ENCODE results near the gene C19orf38.

Gene C19orf38, protein sequence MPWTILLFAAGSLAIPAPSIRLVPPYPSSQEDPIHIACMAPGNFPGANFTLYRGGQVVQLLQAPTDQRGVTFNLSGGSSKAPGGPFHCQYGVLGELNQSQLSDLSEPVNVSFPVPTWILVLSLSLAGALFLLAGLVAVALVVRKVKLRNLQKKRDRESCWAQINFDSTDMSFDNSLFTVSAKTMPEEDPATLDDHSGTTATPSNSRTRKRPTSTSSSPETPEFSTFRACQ

DNA sequence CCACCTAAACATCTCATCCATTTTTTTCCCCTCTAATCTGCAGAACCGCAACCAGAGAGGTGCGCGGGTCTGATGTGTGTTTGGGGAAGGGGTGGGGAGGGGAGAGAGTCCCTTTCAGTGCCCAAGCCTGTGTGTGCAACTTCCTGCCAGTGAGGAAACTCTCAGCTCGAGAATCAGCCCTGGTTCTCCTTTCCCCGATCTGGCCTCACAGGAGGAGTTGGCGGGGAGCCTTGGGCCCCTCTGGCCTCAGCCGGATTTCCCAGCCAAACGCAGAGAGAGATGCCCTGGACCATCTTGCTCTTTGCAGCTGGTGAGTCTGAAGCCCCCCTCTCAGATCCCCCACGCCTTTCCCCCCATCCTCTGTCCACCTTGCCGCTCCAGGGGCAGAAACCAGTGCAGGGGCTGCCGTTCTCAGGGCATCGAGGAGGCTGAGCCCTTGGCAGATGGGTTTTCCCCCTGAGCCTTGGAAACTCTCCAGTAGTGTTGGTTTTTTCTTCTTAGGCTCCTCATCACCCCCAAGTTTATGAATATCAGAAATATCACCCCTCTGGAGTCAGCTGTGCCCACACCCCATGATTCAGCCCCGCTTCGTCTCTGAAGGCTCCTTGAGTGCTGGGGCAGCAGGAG lies at the start of gene C19orf38:
TSS of gene C19orf38 (plus strand) at position 186 of the 627 bp plus-strand sequence. CDS start at position 280, 94 bp downstream.
- no peak for DNase-seq

DNA sequence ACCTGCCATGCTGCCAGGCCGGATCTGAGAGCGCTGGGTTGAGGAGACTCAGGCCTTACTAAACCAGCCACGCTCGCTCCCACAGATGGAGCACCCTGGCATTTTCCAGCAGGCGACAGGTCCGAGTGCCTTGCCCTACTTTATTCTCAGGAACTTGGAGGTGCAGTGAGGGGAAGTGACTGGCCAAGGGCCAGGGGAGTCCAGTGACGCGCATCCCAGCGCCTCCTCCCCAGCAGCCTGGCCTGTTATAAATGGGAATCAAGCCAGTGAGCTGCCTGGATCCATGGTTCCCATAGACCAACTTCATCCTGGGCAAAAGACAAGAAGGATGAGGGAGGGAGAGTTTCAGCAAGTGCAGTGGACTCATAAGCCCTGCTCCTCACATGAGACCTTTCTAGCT lies 47.7 kb upstream of the C19orf38 start:
- DNase-seq = no peak

DNA sequence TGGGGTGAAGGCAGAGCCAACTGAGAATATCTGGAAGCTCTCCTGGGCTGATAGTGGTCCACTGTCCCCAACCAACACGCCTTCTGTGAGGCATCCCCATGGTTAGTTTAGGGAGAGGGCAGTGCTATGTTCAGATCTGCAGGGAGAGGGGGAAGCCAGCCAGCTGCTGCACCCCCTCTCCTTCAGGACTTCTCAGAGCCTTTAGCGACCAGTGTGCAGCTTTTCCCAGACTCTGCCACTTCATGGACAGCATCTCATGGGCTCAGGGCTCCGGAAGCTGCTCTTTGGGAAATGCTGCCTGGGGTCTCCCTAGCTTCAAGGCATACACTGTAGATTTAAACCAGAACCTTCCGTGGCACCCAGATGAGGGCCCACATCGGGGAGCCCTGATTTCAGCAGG lies 45.7 kb upstream of the C19orf38 start:
- no peak for DNase-seq

DNA sequence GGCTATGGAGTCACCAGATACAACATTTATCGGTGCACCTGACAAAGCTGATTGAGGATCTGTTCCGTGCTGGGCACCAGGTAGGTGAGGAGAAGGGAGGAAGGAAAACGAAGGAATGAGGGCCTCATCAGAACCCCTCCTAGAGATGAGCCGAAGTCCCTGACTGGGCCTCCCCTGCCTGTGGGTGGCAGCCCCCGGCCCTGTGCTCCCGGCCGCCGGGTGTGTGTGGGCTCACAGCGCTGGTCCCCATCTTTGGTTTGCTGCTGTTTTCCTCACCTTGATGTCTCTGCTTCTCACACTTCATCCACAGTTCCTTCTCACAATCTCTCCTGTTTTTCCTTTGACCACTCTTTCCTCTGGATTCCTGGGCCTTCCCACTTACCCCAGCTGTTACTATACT lies 45.0 kb upstream of the C19orf38 start:
- no peak for DNase-seq

DNA sequence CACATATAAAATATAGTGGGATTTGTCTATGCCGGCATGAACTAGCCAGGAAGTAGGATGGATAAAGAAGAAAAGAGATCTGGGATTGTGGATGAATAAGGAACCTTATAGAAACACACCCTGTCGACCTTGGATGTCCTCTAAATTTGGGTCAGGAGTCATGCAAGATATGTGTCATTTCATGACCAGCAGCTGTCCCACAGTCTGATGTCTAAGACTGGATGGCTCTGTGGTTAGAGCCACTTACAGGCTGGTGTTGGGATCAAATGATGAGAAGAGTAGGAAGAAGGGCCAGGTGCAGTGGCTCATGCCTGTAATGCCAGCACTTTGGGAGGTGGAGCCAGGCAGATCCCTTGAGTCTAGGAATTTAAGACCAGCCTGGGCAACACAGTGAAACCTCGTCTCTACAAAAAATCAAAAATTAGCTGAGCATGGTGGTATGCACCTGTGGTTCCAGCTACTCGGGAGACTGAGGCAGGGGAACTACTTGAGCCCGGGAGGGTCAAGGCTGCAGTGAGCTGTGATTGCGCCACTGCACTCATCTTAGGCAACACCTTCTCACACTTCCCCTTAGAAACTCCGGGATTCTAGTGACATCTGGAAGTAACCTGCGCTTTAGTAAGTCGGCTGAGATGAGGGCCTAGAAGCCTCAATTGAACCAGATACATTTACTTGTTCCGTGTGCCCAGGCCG lies 43.0 kb upstream of the C19orf38 start:
- no peak for DNase-seq

DNA sequence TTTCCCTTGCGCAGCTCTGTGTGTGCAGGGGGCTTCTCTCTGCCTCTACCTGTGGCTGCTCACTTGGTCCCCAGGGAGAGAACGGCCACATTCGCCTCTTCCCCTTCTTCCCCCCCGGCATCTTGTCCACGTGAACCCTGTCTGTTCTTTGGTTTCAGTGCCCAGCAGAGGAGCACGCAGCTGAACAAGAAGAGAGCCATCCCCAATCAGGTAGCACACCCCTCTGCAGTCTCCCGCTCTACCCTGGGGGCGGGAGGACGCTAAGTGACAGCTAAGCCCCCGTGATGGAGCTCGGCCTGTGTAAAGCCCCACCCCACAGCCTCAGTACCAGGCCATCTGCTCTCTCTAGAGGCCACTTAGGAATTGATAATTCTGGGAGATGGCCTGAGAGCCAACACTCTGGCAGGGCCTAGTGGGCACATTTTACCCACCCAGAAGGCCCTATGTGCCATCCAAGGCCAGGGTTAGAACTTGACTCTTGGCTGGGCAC lies 42.4 kb upstream of the C19orf38 start:
- DNase-seq = no peak

DNA sequence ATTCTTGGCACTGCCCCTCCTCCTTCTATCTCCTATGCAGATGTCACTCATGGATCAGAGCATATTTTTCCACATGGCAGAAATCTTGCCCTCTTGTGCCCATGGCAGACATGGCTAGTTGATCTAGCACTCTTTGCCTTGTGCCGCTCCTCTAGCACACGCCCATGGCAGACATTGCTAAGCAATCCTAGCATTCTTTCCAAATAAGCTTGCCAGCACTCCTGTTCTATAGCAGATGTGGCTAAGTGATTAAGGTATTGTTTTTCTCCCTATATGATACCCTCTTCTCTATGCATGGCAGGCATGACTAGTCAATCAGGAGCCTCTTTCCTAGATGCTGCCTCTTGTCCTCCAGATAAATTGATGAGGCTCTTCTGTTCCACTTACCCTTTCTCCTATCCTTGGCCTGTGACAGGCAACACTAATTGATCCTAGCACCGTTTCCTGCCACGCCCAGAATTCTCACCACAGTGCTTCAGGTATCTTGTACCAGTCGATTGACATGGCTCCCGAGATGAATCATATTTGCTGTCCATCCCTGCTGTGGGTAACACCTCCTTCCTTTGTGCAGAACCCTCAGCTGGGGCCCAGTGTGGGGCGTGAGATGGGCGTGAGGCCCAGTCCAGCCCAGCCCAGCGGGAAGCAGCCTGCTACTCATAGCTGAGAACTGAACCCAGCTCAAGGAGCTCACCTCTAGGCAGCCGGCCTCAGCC lies 39.1 kb upstream of the C19orf38 start:
- DNase-seq = no peak

DNA sequence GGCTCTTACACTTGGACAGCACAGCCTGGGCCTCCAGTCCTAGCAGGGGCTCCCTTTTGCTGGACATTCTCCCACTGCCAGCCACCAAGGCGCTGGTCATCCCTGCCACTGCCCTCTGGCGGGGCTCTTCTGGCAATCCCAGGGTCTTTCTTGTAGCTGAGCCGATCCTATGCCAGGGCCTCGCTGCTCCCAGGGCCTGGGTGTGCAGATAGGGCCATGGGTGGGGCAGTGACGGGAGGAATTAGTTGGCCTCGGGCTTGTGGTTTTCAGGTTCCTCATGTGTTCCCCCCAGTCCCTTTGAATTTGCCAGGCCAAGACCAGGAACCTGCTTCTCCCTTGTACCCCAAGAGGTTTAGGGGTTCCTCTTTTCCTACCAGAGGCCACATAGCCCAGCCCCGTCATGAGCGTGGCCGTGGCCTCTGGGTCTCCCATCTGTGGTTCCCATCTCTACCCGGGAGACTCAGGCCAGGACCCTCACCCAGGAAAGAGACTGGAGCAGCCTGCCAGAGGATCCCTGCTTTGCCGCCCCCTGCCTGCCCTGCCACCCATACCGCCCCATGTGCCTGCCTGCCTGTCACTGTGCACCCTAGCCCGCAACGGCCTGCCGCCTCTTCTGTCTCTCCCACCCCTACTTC lies 38.4 kb upstream of the C19orf38 start:
- DNase-seq = no peak

DNA sequence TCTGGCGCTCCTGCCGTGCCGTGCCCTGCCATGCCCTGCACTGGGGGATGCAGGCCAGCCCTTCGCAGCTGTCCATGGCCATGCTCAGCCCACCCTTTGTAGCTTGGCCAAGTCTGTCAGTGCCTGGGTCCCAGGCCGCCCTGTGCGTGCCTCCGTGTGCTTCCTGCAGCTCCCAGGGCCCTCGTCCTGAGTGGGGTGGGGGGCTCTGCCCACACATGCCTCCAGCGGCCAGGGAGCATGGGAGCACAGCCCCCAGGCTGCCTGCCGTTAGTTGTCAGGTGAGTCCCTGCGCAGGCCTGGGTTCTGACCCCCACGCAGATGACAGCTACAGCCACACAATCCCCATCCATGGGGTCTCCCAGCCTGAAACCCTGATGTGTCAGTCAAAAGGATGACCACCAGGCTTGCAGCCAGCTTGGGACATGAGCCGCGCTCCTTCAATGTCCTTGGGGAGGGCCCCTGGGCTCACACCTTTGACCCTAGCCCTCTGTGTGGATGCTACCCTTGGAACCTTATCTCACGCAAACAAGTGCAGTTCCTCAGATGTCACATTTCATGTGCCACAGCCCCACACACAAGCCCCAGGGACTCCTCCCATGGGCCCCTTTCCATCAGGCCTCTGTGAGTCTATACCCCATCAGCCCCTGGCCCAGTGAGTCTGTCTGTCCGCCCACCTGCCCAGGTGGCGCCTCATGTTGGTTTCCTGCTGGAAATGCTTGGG lies 36.7 kb upstream of the C19orf38 start:
- DNase-seq = no peak

DNA sequence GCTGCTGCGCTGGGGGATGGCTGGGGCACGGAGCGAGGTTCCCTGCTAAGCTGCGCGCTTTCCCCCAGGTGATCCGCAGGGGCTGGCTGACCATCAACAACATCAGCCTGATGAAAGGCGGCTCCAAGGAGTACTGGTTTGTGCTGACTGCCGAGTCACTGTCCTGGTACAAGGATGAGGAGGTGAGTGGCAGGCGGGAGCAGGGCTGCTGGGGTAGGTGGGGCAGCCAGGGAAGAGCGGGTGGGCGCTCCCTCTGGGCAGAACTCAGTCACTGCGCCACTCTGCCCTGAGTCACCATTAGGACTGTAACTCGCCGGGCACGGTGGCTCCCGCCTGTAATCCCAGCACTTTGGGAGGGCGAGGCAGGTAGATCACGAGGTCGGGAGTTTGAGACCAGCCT lies 36.0 kb upstream of the C19orf38 start:
- no peak for DNase-seq

DNA sequence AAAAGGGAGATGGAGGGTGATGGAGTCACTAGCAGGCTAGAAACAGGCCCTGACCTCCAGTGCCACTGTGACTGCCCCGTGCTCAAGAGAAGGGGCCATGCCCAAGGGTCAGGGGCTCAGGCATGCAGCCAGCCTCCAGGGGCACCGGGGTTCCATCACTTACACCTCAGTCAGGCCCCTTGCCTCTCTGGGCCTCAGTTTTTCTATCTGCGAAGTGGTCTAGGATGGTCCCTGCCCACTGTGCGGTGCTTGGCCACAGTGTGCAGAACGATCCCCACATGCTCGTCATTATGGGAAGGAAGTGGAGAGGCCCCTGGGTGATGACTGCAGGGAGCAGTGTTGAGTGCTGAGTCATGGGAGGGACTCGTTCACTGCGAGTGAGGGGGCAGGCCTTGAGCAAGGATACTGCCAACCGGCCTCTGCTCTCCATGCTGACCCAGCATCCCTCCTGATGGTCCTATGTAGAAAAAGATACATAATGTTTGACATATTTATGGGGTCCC lies 35.3 kb upstream of the C19orf38 start:
- no peak for DNase-seq

DNA sequence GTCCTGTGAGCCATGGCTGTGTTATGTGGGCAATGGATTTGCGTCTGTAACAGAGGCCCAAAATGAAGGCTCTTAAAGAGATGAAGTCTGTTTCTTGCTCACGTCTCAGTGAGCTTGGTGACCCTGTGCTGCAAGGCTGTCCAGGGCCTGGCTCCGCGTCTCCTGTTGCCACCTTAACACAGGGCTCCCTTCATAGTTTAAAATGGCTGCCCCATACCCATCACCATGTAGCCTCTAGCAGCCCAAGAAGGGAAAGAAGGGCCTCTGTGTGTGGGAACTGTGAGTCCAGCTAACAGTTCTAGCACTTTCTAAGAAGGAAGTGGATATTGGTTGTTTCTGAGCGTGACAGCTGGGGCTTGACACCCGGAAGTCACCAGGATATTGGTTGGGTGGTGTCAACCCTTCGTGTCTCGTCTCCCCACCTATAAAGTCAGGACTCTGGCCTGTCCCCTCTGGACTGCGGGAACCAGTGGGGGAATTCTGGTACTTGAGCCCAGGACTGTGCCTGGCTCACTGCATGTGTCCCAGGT lies 33.1 kb upstream of the C19orf38 start:
- DNase-seq = no peak

DNA sequence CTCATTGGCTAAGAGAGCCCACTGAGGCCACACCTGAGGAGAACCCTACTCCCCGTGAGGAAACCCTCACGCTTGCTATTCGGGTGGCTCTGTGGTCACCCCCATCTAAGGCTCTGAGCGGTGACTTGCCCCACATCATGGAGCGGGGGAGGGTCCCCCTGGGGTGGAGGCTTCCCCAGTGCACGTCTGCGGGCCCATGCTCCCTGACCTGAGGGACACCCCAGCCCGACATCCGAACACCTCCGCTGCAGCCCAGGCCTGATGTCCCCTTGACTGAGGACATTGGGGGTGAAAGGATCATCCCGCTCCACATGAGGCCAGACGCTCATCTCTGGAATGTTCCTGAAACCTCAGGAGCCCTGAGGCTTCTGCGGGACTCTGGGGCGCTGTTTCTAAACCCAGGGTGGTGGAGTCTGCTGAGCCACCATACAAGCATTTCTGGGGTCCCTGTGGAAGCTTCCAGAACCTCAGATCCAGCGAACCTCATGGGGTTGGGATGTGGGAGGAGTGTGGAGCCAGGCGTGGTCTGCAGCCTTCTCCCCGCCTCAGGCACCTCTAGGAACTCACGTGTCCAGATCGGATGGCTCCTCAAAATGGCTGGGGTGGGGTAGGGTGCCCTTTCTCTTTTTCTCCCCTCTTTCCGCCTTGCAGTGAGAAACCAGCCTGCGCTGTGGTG lies 32.1 kb upstream of the C19orf38 start:
- no peak for DNase-seq

DNA sequence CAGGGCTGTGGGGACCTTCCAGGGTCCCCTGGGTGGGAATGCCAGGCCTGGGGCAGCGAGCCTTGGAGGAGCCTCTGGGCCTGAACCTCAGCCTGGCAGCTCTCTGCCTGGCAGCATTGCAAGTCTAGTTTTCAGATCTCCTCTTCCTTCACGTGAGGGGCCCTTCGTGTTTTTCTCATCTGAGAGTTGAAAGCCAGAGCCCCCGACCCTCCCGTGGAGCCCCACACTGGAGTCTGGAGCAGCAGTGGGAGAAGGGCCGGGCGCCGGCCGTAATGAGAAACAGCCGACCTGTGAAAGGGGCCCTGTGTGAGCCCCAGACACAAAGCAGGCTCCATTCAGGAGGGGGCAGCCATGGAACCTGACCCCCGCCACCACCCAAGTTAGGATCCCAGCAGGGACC lies 31.5 kb upstream of the C19orf38 start:
- DNase-seq = no peak

DNA sequence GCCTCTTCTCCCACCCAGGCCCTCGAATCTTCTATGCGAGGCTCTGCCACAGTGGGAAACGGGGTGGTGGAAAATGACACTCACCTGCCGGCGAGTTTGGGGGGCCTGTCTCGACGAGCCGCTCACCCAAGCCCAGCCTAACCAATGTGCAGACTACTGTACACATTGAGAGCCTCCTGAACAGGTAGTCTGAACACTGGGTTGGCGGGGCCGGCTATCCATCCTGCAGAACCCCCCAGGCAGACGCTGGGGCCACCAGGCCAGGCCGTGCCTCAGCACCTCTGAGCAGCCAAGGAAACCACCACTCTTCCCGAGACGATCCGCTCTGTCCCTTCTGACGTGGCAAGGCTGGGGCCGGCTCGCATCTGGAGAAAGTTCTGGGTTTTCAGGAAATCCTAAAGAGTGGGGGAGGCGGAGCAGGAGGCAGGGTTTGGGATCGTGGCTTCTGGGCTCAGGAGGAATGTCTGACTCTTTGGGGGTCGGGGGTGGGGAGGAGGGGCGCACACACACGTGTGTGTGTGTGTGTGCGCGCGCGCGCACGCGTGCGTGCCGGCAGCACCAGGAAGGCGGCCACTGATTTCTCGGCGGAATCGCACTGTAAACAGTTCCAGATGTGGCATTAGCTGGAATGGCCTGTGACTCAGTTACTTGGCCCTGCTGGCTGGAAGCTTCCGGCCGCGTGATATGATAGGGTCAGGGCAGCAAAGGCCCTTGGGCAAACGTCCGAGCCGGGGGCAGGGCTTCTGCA lies 30.8 kb upstream of the C19orf38 start:
- DNase-seq = no peak

DNA sequence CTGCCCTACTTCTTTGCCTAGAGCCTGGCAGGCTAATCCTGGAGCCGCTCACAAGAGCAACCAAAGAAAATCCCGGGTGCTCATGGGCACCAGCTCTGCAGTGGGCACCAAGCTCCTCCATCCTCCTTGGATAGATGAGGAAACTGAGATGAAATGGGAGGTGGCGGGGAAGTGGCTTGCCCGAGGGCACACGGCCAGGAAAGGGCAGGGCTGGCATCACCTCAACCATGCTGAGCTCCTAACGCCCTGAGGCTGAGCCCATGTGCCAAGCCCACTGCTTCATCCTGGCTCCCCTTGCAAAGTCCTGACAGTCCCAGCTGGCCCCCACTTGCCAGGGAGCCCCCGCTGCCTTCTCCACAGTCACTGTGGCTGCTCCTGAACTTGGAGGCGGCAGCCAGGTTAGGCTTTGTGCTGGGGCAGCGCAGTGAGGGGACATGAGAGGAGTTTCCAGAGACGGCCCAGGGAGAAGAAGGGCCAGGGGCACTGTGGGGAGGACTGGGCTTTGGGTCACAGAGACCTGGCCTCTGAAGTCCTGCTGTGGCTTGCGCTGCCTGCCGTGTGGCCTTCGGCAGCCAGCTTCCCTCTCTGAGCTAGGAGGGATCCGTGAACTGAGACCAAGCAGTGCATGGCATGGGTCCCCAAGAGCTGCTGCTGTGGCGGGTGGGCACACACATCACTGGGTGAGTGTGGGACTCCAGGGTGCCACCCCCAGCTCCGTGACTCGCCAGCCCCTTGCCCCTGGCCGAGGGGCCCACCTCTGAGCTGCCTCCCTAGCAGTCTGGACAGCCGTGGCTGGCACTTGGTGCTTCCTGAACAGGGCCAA lies 29.7 kb upstream of the C19orf38 start:
- DNase-seq = no peak

DNA sequence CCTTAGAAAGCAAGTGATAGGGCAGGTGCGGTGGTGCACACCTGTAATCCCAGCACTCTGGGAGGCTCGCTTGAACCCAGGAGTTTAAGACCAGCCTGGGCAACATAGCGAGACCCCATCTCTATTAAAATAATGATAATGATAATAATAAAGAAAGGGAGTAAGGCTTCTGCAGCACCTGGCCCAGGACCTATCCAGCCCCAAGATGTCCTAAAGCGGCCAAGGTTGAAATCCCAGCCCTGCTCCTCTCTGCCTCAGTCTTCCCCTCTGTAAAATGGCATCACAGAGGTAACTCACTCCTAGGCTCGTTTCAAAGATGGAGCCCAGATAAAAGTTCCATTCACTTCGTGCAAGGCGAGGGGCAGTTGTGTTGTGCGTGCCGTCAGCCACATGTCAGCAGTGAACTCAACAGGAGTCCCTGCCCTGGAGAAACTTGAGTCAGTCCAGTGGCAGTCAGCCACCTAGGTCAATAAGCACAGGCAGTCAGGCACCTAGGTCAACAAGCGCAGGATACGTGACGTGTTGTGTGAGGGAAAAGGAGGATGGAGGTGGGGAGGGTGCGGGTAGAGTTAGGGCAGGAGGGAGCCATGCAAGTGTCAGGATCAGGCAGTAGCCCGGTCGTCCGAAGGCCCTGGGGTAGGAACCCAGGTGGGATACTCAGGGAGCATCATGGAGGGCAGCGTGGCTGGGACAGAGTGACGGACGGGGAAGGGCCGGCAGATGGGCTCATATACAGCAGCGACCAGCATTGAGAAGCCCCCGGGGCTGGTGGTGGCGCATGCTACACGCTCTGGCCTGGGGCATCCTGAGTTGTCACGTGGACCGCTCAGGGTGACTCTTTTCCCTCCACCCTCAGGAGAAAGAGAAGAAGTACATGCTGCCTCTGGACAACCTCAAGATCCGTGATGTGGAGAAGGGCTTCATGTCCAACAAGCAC lies 28.8 kb upstream of the C19orf38 start:
- DNase-seq = no peak

DNA sequence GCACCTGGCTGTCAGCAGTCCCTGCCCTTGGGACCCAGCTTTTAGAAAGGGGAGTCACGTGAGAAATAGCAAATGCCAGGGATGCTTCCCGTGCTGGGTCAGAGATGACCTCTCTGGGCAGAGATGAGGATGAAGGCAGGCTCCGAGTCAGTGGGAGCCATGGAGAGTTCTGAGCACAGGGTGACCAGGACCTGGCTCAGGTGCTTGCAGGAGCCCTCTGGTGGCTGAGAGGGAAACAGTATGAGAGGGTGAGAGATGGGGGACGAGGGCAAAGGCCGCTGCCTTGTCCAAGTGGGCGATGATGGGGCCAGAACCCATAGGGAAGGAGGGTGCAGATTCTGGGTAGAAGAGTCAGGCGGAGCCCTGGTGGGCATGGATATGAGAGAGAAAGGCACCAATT lies 28.0 kb upstream of the C19orf38 start:
- no peak for DNase-seq

All from activated CD4-positive, CD25-positive, alpha-beta regulatory T cell (primary cell).